Measurements from ENCODE around the gene HELZ2.
"Not testable (repeated sequence)": the region's sequence is repeated elsewhere in the genome, so short reads cannot be mapped to it uniquely, and the experiment has no call there.

HELZ2 gene

GRCh38 chr20:63560856-63561609 is 13.0 kb downstream of the HELZ2 start:
- H3K4me3 ChIP-seq (ENCODE audit: low read length, poor library complexity, severe bottlenecking), result no peak overlapping the region
- no peaks in the 10 kb centered on the region for H3K9me3 ChIP-seq (ENCODE audit: insufficient read depth, low read depth, low read length)
- no peaks in the 10 kb centered on the region for H3K27me3 ChIP-seq (ENCODE audit: insufficient read depth, low read length, poor library complexity, severe bottlenecking)
- H4K20me1 ChIP-seq (ENCODE audit: insufficient read depth, low read length, poor library complexity, severe bottlenecking), result no peaks in the 10 kb centered on the region
- no peaks in the 10 kb centered on the region for H3K4me1 ChIP-seq (ENCODE audit: insufficient read depth, low read length, poor library complexity, severe bottlenecking)
- no peak overlapping the region for H2AFZ ChIP-seq (ENCODE audit: low read length)
- H3K36me3 ChIP-seq (ENCODE audit: insufficient read depth, low read length), result no peaks in the 10 kb centered on the region
- H3K4me2 ChIP-seq (ENCODE audit: low read depth, low read length, poor library complexity, severe bottlenecking), result no peak overlapping the region
- TF ChIP-seq EZH2phosphoT487 (IDR thresholded peaks at IDR 0.05; ENCODE audit: borderline replicate concordance), result no peak
- TF ChIP-seq CTCF (conservative IDR thresholded peaks at IDR 0.05; ENCODE audit: low read length), result no peak
- no peaks in the 10 kb centered on the region for H3K79me2 ChIP-seq (ENCODE audit: insufficient read depth, low read length)
- no peaks in the 10 kb centered on the region for H3F3A ChIP-seq (ENCODE audit: low read depth)
- H3K9ac ChIP-seq (ENCODE audit: low read depth, low read length, poor library complexity, severe bottlenecking), result no peak overlapping the region
- no peaks in the 10 kb centered on the region for H3K9me2 ChIP-seq (replicated peaks; ENCODE audit: low read depth, low read length)

GRCh38 chr20:63560333-63560805 is 13.7 kb downstream of the HELZ2 start:
- H2AFZ ChIP-seq (ENCODE audit: low read length), result no peak overlapping the region
- H3F3A ChIP-seq (ENCODE audit: low read depth), result no peaks in the 10 kb centered on the region
- H3K36me3 ChIP-seq (ENCODE audit: insufficient read depth, low read length), result no peaks in the 10 kb centered on the region
- no peak overlapping the region for H3K9ac ChIP-seq (ENCODE audit: low read depth, low read length, poor library complexity, severe bottlenecking)
- no peaks in the 10 kb centered on the region for H3K4me1 ChIP-seq (ENCODE audit: insufficient read depth, low read length, poor library complexity, severe bottlenecking)
- H3K9me2 ChIP-seq (replicated peaks; ENCODE audit: low read depth, low read length), result no peaks in the 10 kb centered on the region
- no peaks in the 10 kb centered on the region for H3K9me3 ChIP-seq (ENCODE audit: insufficient read depth, low read depth, low read length)
- no peaks in the 10 kb centered on the region for H4K20me1 ChIP-seq (ENCODE audit: insufficient read depth, low read length, poor library complexity, severe bottlenecking)
- no peak overlapping the region for H3K4me2 ChIP-seq (ENCODE audit: low read depth, low read length, poor library complexity, severe bottlenecking)
- TF ChIP-seq CTCF (conservative IDR thresholded peaks at IDR 0.05; ENCODE audit: low read length) (no peak), EZH2phosphoT487 (IDR thresholded peaks at IDR 0.05; ENCODE audit: borderline replicate concordance) (no peak)
- no peaks in the 10 kb centered on the region for H3K79me2 ChIP-seq (ENCODE audit: insufficient read depth, low read length)
- H3K4me3 ChIP-seq (ENCODE audit: low read length, poor library complexity, severe bottlenecking), result no peak overlapping the region
- no peaks in the 10 kb centered on the region for H3K27me3 ChIP-seq (ENCODE audit: insufficient read depth, low read length, poor library complexity, severe bottlenecking)

GRCh38 chr20:63559485-63560332 is 14.3 kb downstream of the HELZ2 start:
- not testable (repeated sequence) for H3K9ac ChIP-seq (ENCODE audit: low read depth, low read length, poor library complexity, severe bottlenecking); H3K4me1 ChIP-seq (ENCODE audit: insufficient read depth, low read length, poor library complexity, severe bottlenecking); H3K9me3 ChIP-seq (ENCODE audit: insufficient read depth, low read depth, low read length); H3F3A ChIP-seq (ENCODE audit: low read depth); H3K4me2 ChIP-seq (ENCODE audit: low read depth, low read length, poor library complexity, severe bottlenecking); H3K79me2 ChIP-seq (ENCODE audit: insufficient read depth, low read length); H3K36me3 ChIP-seq (ENCODE audit: insufficient read depth, low read length); H3K9me2 ChIP-seq (replicated peaks; ENCODE audit: low read depth, low read length); H2AFZ ChIP-seq (ENCODE audit: low read length); H3K4me3 ChIP-seq (ENCODE audit: low read length, poor library complexity, severe bottlenecking); H3K27me3 ChIP-seq (ENCODE audit: insufficient read depth, low read length, poor library complexity, severe bottlenecking); H4K20me1 ChIP-seq (ENCODE audit: insufficient read depth, low read length, poor library complexity, severe bottlenecking)

Data from Loucy (cell line).